Fibroblast of peridontal ligament (primary cell): Measurements from ENCODE around the gene CPA4.

ENCODE experiments used
- DNase-seq: peaks from one replicate; pipeline ENCODE4 v3.0.0-alpha.2; 2010; ENCODE audit errors: extremely low read depth

CPA4 gene

GRCh38 chr7:130344271-130344866 is 51.4 kb downstream of the CPA4 start, which contains the start of gene CPA5:
CPA5 (plus strand) TSS chr7:130344816; CDS start chr7:130346486, 1,670 bp downstream.
- no peak for DNase-seq

GRCh38 chr7:130345136-130345535 is 52.2 kb downstream of the CPA4 start:
- DNase-seq = no peak

- DNase-seq = no peak
These were observed 52.8 kb downstream of the CPA4 start for GRCh38 chr7:130345725-130346124.

- no peak for DNase-seq
These were observed 53.4 kb downstream of the CPA4 start for GRCh38 chr7:130346177-130346905.

GRCh38 chr7:130346941-130347340 is 54.0 kb downstream of the CPA4 start:
- DNase-seq = no peak

- no peak for DNase-seq
These were observed 57.2 kb downstream of the CPA4 start for GRCh38 chr7:130349911-130350782.

- no peak for DNase-seq
These were observed 58.2 kb downstream of the CPA4 start for GRCh38 chr7:130350945-130351790.

GRCh38 chr7:130351791-130352090 is 58.8 kb downstream of the CPA4 start:
- DNase-seq = no peak

- DNase-seq = peak; percentile 76
These were observed 59.5 kb downstream of the CPA4 start for GRCh38 chr7:130352194-130353074.

GRCh38 chr7:130353196-130353595 is 60.2 kb downstream of the CPA4 start:
- no peak for DNase-seq

- peak; percentile 93 for DNase-seq
These were observed 63.3 kb downstream of the CPA4 start for GRCh38 chr7:130356121-130356875.

GRCh38 chr7:130356876-130357611 is 64.1 kb downstream of the CPA4 start:
- DNase-seq = peak; percentile 59

- DNase-seq = no peak
These were observed 65.5 kb downstream of the CPA4 start for GRCh38 chr7:130358471-130358870.

- DNase-seq = no peak
These were observed 66.4 kb downstream of the CPA4 start for GRCh38 chr7:130359276-130359857.

- DNase-seq = no peak
These were observed 67.6 kb downstream of the CPA4 start for GRCh38 chr7:130360518-130360917.

GRCh38 chr7:130361681-130362080 is 68.7 kb downstream of the CPA4 start:
- DNase-seq = no peak

- no peak for DNase-seq
These were observed 69.4 kb downstream of the CPA4 start for GRCh38 chr7:130362251-130362816.

- peak; percentile 87 for DNase-seq
These were observed 70.3 kb downstream of the CPA4 start for GRCh38 chr7:130363026-130363847.
